Embryonic facial prominence (tissue), 1 donor: ENCODE measurements around the gene XKR7.
"Not testable (repeated sequence)": the region's sequence is repeated elsewhere in the genome, so short reads cannot be mapped to it uniquely, and the experiment has no call there.

ENCODE experiments used
- DNase-seq: peaks from one replicate; pipeline ENCODE4 v3.0.0-alpha.2; 2016; ENCODE audit errors: extremely low spot score

The XKR7 gene

GRCh38 chr20:32013326-32013725, 45.4 kb downstream of the XKR7 start:
- DNase-seq = no peak

GRCh38 chr20:32017711-32018251, 49.8 kb downstream of the XKR7 start:
- DNase-seq = no peak

- DNase-seq = no peak
Observed at GRCh38 chr20:32018269-32019155, 50.6 kb downstream of the XKR7 start.

GRCh38 chr20:32019156-32019510, 51.2 kb downstream of the XKR7 start:
- DNase-seq = no peak

- DNase-seq = no peak
Observed at GRCh38 chr20:32019563-32020463, 51.9 kb downstream of the XKR7 start.

- DNase-seq = no peak
Observed at GRCh38 chr20:32021091-32021490, 53.1 kb downstream of the XKR7 start.

GRCh38 chr20:32024683-32025295, 56.8 kb downstream of the XKR7 start:
- no peak for DNase-seq

- DNase-seq = no peak
Observed at GRCh38 chr20:32027643-32028042, 59.7 kb downstream of the XKR7 start.

- DNase-seq = no peak
Observed at GRCh38 chr20:32028647-32029372, 60.9 kb downstream of the XKR7 start.

GRCh38 chr20:32029561-32029960, 61.6 kb downstream of the XKR7 start:
- no peak for DNase-seq

- no peak for DNase-seq
Observed at GRCh38 chr20:32031007-32031958, 63.3 kb downstream of the XKR7 start.

GRCh38 chr20:32033316-32033715, 65.4 kb downstream of the XKR7 start:
- no peak for DNase-seq

GRCh38 chr20:32033721-32034120, 65.8 kb downstream of the XKR7 start:
- not testable (repeated sequence) for DNase-seq

- DNase-seq = no peak
Observed at GRCh38 chr20:32034581-32035425, 66.9 kb downstream of the XKR7 start.

- no peak for DNase-seq
Observed at GRCh38 chr20:32035426-32035779, 67.5 kb downstream of the XKR7 start.

- no peak for DNase-seq
Observed at GRCh38 chr20:32036252-32036651, 68.3 kb downstream of the XKR7 start.

GRCh38 chr20:32036716-32037485, 69.0 kb downstream of the XKR7 start:
- no peak for DNase-seq

GRCh38 chr20:32037929-32038328, 70.0 kb downstream of the XKR7 start:
- no peak for DNase-seq
